SK-N-SH treated with all-trans-retinoic acid at 6 μM for 48 hours (cell line): ENCODE data around the gene RASAL1.

Experiments used
- ESRRG ChIP-seq: fragments of 250-450 bp; sonication (Bioruptor Pico); IDR thresholded peaks from 2 replicates; pipeline ENCODE4 v1.6.1; 2021; ENCODE audit warnings: mild to moderate bottlenecking
- GLIS3 ChIP-seq: fragments of 250-450 bp; sonication (Bioruptor Pico); IDR thresholded peaks from 2 replicates; pipeline ENCODE4 v1.5.0; 2020; ENCODE audit warnings: mild to moderate bottlenecking, moderate library complexity
- OSR1 ChIP-seq: fragments of 250-450 bp; sonication (Bioruptor Pico); IDR thresholded peaks from 2 replicates; pipeline ENCODE4 v1.8.0; 2022; ENCODE audit warnings: moderate library complexity, mild to moderate bottlenecking, inconsistent platforms
- ZFP30 ChIP-seq: fragments of 450-650 bp; formaldehyde crosslinking; IDR thresholded peaks from 2 replicates; pipeline ENCODE4 v1.5.0; 2022; ENCODE audit warnings: mild to moderate bottlenecking, moderate library complexity
- TF ChIP-seq, protein P1 (sequence below): fragments of 250-450 bp; sonication (Bioruptor Pico); IDR thresholded peaks from 2 replicates; pipeline ENCODE4 v1.8.0; 2021; ENCODE audit warnings: low read depth, mild to moderate bottlenecking, moderate library complexity, borderline replicate concordance
- TF ChIP-seq, protein P2 (sequence below): fragments of 250-450 bp; sonication (Bioruptor Pico); IDR thresholded peaks from 2 replicates; pipeline ENCODE4 v1.5.1; 2020; ENCODE audit warnings: low read depth, mild to moderate bottlenecking, moderate library complexity
- TF ChIP-seq, protein P3 (sequence below): fragments of 250-450 bp; sonication (Bioruptor Pico); IDR thresholded peaks from 2 replicates; pipeline ENCODE4 v1.5.1; 2021; ENCODE audit warnings: mild to moderate bottlenecking, moderate library complexity

GRCh38 chr12:113069751-113070116 is 65.8 kb downstream of the RASAL1 start:
- TF ChIP-seq, protein P1, sequence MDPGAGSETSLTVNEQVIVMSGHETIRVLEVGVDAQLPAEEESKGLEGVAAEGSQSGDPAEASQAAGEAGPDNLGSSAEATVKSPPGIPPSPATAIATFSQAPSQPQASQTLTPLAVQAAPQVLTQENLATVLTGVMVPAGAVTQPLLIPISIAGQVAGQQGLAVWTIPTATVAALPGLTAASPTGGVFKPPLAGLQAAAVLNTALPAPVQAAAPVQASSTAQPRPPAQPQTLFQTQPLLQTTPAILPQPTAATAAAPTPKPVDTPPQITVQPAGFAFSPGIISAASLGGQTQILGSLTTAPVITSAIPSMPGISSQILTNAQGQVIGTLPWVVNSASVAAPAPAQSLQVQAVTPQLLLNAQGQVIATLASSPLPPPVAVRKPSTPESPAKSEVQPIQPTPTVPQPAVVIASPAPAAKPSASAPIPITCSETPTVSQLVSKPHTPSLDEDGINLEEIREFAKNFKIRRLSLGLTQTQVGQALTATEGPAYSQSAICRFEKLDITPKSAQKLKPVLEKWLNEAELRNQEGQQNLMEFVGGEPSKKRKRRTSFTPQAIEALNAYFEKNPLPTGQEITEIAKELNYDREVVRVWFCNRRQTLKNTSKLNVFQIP = no peak
- TF ChIP-seq ZFP30 (CRISPR knock-in tag) = no peak
- TF ChIP-seq GLIS3 (CRISPR knock-in tag) = no peak
- no peak for TF ChIP-seq OSR1 (CRISPR knock-in tag)
- TF ChIP-seq, protein P2, sequence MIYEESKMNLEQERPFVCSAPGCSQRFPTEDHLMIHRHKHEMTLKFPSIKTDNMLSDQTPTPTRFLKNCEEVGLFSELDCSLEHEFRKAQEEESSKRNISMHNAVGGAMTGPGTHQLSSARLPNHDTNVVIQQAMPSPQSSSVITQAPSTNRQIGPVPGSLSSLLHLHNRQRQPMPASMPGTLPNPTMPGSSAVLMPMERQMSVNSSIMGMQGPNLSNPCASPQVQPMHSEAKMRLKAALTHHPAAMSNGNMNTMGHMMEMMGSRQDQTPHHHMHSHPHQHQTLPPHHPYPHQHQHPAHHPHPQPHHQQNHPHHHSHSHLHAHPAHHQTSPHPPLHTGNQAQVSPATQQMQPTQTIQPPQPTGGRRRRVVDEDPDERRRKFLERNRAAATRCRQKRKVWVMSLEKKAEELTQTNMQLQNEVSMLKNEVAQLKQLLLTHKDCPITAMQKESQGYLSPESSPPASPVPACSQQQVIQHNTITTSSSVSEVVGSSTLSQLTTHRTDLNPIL = no peak
- TF ChIP-seq ESRRG = no peak
- TF ChIP-seq, protein P3, sequence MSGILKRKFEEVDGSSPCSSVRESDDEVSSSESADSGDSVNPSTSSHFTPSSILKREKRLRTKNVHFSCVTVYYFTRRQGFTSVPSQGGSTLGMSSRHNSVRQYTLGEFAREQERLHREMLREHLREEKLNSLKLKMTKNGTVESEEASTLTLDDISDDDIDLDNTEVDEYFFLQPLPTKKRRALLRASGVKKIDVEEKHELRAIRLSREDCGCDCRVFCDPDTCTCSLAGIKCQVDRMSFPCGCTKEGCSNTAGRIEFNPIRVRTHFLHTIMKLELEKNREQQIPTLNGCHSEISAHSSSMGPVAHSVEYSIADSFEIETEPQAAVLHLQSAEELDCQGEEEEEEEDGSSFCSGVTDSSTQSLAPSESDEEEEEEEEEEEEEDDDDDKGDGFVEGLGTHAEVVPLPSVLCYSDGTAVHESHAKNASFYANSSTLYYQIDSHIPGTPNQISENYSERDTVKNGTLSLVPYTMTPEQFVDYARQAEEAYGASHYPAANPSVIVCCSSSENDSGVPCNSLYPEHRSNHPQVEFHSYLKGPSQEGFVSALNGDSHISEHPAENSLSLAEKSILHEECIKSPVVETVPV (CRISPR knock-in tag) = no peak
